GM19372 (cell line): ENCODE data around the gene PIBF1.
"Not testable (repeated sequence)": the region's sequence is repeated elsewhere in the genome, so short reads cannot be mapped to it uniquely, and the experiment has no call there.

ENCODE experiments used
- ATAC-seq: cut with Tn5 transposase; IDR thresholded peaks from one replicate; pipeline ENCODE4 v1.9.1; 2021; ENCODE audit warnings: mild to moderate bottlenecking, low read depth, moderate library complexity; ENCODE audit not compliant: unreplicated experiment

PIBF1 gene

GRCh38 chr13:72820898-72821279, 39.0 kb downstream of the PIBF1 start:
- no peak for ATAC-seq

GRCh38 chr13:72823081-72823480, 41.1 kb downstream of the PIBF1 start:
- ATAC-seq = no peak

GRCh38 chr13:72823724-72824123, 41.8 kb downstream of the PIBF1 start:
- ATAC-seq = no peak

GRCh38 chr13:72834601-72835000, 52.7 kb downstream of the PIBF1 start:
- no peak for ATAC-seq

GRCh38 chr13:72839831-72840426, 58.0 kb downstream of the PIBF1 start:
- peak; percentile 98 for ATAC-seq

- ATAC-seq = no peak
These were observed 61.1 kb downstream of the PIBF1 start for GRCh38 chr13:72842991-72843390.

GRCh38 chr13:72845148-72845547, 63.2 kb downstream of the PIBF1 start:
- ATAC-seq = not testable (repeated sequence)

GRCh38 chr13:72849571-72849970, 67.6 kb downstream of the PIBF1 start:
- ATAC-seq = no peak

- ATAC-seq = no peak
These were observed 69.2 kb downstream of the PIBF1 start for GRCh38 chr13:72850959-72851677.

GRCh38 chr13:72851678-72852014, 69.7 kb downstream of the PIBF1 start:
- no peak for ATAC-seq

- no peak for ATAC-seq
These were observed 70.3 kb downstream of the PIBF1 start for GRCh38 chr13:72852207-72852606.

GRCh38 chr13:72853000-72853399, 71.1 kb downstream of the PIBF1 start:
- no peak for ATAC-seq

- peak; percentile 82 for ATAC-seq
These were observed 82.4 kb downstream of the PIBF1 start for GRCh38 chr13:72864142-72865011.

- no peak for ATAC-seq
These were observed 86.3 kb downstream of the PIBF1 start for GRCh38 chr13:72868229-72868628.

- ATAC-seq = no peak
These were observed 93.3 kb downstream of the PIBF1 start for GRCh38 chr13:72875233-72875632.

- ATAC-seq = no peak
These were observed 102.2 kb downstream of the PIBF1 start for GRCh38 chr13:72884101-72884500.

GRCh38 chr13:72886272-72887067, 104.5 kb downstream of the PIBF1 start:
- no peak for ATAC-seq

- no peak for ATAC-seq
These were observed 107.6 kb downstream of the PIBF1 start for GRCh38 chr13:72889495-72889894.

- ATAC-seq = no peak
These were observed 108.6 kb downstream of the PIBF1 start for GRCh38 chr13:72890546-72890945.

- no peak for ATAC-seq
These were observed 109.5 kb downstream of the PIBF1 start for GRCh38 chr13:72891423-72891822.

GRCh38 chr13:72896869-72897268, 114.9 kb downstream of the PIBF1 start:
- ATAC-seq = no peak
